ENCODE data around the gene RSAD1.

The RSAD1 gene

DNA sequence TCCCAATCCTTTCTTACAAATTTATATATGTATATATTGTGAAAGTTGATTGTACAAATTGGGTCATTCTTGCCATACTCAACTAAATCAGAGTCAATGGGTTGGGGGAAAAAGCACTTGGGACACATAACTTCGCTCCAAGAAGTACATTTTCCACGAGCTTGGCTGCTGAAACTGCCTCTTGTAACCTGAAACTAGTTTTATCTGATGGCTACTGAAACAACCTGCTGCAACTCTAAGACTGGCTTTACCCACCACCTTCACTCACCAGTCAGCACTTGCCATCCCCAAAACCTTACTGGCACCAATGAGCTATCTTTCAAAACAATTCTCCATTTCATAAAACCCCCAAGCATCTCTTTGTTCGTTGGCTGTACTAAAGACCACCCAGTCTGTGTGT lies 15.1 kb downstream of the RSAD1 start:
- no peak for DNase-seq (ENCODE audit: low read depth in 2 of 2)

DNA sequence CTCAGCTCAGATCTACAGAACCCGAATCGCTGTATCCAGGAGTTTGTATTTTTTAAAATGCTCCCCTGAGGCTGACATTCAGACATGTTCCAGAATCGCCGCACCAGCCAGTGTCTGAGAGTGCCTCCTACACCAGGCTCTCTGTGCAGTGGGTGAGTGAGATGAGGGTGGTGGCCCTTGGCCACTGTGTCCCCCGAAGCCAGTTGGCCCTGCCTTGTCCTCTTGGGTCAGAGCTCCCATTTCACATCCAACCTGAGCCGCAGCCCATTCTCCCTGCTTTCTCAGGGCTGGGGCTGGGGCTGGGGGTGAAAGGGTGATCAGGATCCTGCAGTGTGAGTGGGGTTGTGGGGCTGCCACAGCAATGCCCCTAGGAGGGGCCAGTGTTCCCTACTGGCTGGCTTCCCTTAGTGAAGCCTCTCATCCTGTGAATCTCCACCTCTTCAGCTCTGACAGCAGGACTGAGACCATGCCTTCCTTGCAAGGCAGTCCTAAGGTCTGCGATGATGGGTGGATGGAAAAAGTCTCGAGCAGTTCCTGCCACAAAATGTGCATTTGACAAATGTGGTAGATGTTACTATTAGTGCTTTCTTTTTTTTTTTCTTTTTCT lies 16.7 kb downstream of the RSAD1 start:
- no peak for DNase-seq (ENCODE audit: low read depth in 2 of 2)

DNA sequence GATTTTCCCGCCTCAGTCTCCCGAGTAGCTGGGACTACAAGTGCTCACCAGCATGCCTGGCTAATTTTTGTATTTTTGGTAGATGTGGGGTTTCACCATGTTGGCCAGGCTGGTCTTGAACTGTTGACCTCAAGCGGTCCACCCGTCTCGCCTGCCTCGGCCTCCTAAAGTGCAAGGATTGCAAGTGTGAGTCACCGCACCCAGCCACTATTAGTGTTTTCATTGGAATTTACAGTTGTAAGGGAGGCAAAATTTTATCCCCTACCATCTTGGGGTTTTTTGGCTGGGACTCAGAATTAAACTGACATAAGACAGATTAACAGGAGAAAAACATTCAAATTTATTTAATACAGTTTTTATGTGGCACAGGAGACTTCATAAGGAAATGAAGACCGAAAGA lies 17.3 kb downstream of the RSAD1 start:
- no peak for DNase-seq (ENCODE audit: low read depth in 2 of 2)

- no peak for DNase-seq (ENCODE audit: low read depth in 2 of 2)
Measured at GRCh38 chr17:50498021-50498874, 19.6 kb downstream of the RSAD1 start.

DNA sequence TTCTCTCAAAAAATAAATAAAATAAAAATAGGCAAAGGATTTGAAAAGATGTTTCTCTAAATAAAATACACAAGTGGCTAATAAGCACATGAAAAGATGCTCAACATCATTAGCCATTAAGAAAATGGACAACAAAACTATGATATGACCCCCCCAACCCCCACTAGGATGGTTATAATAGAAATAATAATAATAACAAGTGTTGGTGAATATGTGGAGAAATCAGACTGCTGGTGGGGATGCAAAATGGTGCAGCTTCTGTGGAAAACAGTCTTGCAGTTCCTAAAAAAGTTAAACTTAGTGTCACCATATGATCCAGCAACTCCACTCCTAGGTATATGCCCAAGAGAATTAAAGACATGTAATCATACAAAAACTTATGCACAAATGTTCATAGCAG lies 20.6 kb downstream of the RSAD1 start:
- no peak for DNase-seq (ENCODE audit: low read depth in 2 of 2)

DNA sequence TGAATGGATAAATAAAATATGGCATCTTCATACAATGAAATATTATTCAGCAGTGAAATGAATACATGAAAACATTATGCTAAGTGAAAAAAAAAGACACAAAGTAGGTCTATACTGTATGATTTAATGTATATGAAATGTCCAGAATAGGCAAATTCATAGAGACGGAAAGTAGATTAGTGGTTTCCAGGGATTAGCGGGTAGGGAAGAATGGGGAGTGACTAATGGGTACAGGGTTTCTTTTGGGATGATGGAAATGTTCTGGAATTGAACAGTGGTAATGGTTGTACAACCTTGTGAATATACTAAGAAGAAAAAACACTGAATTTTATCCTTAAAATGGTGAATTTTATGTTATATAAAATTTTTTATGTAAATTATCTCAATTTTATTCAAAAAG lies 21.1 kb downstream of the RSAD1 start:
- no peak for DNase-seq (ENCODE audit: low read depth in 2 of 2)

- DNase-seq (ENCODE audit: low read depth in 2 of 2) = no peak
Measured at GRCh38 chr17:50501054-50501453, 22.4 kb downstream of the RSAD1 start.

DNA sequence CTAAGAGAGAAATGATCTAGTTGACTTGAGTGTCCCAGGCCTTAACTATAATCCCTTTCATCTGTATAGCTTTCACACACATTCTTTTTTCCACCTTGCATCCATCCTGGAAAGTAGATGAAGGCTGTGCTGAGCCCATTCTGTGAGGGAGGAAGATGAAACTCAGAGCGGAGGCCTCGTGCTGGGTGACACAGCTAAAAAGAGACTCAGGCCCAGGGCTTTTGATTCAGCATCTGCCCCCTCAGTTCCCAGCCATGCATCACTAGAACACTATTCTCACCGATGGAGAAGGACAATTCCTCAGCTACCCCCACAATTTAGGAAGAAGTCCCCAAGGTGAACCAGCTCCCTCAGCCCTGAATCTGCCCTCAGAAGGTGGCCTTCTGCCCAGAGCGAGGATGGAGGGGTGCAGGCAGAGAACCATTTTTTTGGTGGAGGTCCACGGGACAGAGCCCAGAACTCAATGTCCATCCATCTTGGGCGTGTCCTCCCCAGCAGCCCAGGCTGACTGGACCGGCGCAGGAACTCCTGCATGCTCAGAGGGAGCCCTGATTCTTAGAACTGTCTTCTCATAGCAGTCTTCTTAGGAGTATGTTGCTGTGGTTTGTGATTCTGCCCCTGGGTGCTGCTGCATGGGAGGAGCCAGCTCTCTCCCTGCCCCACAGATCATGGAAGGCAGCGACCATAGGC lies 23.8 kb downstream of the RSAD1 start:
- no peak for DNase-seq (ENCODE audit: low read depth in 2 of 2)

GRCh38 chr17:50505591-50506130 lies 27.0 kb downstream of the RSAD1 start:
- DNase-seq (ENCODE audit: low read depth in 2 of 2) = no peak

DNA sequence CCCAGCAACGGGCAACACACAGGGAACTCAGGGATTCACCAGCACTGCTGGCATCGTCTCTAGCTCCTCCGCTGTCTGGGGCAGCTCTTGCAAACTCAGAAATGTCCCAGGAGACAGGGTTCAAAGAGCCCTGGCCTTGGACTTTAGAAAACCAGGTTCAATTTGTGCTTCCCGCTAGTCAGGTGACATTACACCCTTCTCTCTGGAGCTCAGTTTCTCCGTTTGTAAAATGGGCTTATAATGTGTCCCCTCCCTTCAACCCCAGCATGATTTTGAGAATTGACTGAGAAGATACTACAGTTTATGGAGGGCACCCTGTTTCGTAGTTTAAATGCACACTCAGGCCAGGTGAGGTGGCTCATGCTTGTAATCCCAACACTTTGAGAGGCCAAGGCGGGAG lies 27.6 kb downstream of the RSAD1 start:
- no peak for DNase-seq (ENCODE audit: low read depth in 2 of 2)

DNA sequence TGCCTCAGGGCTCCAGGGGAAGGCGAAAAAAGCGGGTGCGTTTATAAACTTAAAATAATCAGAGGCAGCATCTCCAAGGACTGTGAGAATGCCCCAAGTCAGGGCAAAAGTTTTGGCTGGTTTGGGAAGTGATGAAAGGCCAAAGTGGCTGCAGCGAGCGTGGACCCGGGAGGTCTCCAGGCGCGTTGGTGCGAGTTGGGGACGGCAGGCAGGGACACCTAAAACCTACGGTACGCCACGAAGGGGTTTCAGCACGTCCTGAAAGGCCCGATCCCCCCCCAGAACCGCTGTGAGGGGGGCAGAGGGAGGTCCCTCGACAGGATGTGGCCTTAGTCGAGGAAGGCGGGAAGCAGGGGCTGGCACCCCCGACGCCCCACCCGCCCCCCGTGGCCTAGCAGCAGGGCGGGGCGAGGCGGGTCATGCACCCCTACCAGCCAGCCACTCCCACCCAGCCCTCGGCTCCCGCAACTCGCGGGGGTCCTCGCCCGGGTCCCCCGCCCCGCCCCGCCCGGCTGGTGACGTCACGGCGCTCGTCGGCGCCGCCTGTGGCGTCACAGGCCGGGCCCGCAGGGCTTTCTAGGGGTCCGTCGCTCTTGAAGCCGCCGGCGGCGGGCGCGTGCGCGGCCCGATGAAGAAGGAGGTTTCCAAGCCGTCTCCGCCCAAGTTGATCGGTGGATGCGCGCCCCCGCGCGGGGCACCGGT lies 29.4 kb downstream of the RSAD1 start, which contains the start of gene MYCBPAP:
MYCBPAP (plus strand) TSS at position 569 of the 702 bp plus-strand sequence. CDS start 236 bp downstream, outside the sequence.
- peak; percentile 45 to 80 for DNase-seq (ENCODE audit: low read depth in 2 of 2)

- no peak for DNase-seq (ENCODE audit: low read depth in 2 of 2)
Measured at GRCh38 chr17:50508573-50509460, 30.2 kb downstream of the RSAD1 start.

GRCh38 chr17:50511058-50511457 lies 32.4 kb downstream of the RSAD1 start:
- DNase-seq (ENCODE audit: low read depth in 2 of 2) = peak in 1 of 2 donors; percentile 32

DNA sequence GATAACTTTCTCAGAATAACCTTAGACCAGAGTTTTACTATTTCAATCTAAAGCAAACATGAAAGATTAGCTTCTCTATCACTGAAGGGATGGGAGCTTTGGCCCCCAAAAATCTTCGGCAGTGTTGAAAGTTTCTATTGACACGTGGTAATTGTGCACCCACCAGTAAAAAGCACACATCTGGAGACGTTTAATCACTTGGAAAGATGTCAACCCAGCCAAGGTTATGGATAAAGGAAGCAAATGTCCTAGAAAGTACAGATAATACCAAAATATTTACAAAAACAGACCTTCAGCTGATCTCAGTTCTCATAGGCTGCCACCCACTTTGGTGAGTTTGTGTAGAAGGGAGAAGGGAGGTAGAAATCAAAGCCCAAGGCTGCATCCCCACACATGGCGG lies 34.8 kb downstream of the RSAD1 start:
- DNase-seq (ENCODE audit: low read depth in 2 of 2) = no peak

DNA sequence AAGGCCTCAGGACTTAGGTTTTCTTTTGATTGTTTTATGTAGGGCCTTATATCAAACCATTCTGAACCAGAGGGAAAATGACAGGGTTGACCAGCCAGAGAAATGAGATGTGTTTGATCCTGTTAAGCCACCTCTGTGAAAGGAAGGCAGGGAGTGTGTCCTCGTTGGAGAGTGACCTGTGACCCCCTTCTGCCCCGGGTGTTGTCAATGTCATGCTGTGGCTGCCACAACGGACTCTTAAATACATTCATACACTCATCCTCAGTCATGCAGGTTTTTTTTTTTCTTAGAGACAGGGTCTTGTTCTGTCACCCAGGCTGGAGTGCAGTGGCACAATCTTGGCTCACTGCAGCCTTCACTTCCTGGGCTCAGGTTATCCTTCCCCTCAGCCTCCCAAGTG lies 35.7 kb downstream of the RSAD1 start:
- DNase-seq (ENCODE audit: low read depth in 2 of 2) = no peak

- DNase-seq (ENCODE audit: low read depth in 2 of 2) = no peak
Measured at GRCh38 chr17:50514936-50515702, 36.5 kb downstream of the RSAD1 start.

DNA sequence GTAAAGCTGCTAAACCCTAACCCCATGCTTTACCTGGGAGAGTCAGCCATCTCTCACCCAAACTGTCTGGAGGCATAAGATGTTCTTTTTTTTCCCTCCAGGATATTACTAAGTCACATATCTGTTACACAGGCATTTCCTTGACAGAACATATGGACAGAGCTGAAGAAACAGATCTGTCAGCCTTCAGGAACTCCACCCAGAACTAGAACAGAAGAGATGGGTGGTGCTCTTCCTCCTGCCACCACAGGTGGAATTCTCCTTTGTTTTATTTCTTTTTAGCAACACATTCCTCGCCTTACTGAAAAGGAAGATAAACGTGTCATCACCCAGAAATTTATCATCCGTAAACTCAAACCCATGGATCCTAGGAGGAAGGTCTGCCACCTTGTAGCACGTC lies 38.4 kb downstream of the RSAD1 start:
- no peak for DNase-seq (ENCODE audit: low read depth in 2 of 2)

- no peak for DNase-seq (ENCODE audit: low read depth in 2 of 2)
Measured at GRCh38 chr17:50517504-50518383, 39.1 kb downstream of the RSAD1 start.

All from stimulated activated CD8-positive, alpha-beta memory T cell treated with anti-CD3 and anti-CD28 coated beads, Interleukin-15, amount 100 ng/mL, for 48 hours (primary cell).